OCI-M2 (cell line): Measurements from ENCODE around the gene F2R.
"Not testable (repeated sequence)": the region's sequence is repeated elsewhere in the genome, so short reads cannot be mapped to it uniquely, and the experiment has no call there.

ENCODE experiments used
- DNase-seq: peaks from one replicate; lab custom pipeline; 2025; ENCODE audit not compliant: unreplicated experiment; lab: John Stamatoyannopoulos, UW

F2R gene

DNA sequence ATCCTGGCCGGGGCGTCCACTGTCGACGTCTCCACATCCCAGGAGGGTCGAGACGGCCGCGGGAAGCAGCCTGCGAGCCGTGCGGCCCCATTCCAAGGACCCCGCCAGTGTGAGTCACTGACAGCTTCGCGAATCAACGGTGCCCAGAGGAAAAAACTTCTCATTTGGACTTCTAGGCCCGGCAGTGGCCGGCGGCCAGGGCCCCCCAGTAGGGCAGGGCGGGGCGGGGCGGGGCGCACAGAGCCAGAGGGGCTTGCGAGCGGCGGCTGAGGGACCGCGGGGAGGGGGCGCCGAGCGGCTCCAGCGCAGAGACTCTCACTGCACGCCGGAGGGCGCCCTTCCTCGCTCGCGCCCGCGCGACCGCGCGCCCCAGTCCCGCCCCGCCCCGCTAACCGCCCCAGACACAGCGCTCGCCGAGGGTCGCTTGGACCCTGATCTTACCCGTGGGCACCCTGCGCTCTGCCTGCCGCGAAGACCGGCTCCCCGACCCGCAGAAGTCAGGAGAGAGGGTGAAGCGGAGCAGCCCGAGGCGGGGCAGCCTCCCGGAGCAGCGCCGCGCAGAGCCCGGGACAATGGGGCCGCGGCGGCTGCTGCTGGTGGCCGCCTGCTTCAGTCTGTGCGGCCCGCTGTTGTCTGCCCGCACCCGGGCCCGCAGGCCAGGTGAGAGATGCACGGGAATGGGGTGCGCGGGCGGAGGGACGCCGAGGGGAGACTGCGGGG, at the start of gene F2R:
F2R (plus strand) TSS at position 391 of the 720 bp plus-strand sequence; CDS start at position 573, 182 bp downstream.
- no peak for DNase-seq

DNA sequence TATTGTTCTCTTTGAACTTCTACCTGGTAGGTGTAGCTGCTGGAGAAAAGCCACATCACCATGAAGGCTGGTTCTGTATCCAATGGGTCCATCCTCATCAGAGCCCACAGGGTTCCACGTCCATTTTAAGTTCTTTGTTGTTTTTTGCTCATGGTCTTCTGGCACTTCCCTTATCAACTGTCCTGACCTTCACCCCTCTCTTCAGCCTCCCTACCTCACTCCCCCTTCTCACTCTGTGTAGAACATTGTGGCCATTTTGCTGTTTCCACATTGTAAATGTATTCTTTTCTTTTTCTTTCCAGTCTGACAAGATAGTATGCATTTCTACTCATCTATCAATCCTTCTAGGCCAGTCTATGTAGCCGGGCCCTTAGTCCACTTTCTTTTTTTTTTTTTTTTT, 48.4 kb upstream of the F2R start:
- DNase-seq, result no peak

DNA sequence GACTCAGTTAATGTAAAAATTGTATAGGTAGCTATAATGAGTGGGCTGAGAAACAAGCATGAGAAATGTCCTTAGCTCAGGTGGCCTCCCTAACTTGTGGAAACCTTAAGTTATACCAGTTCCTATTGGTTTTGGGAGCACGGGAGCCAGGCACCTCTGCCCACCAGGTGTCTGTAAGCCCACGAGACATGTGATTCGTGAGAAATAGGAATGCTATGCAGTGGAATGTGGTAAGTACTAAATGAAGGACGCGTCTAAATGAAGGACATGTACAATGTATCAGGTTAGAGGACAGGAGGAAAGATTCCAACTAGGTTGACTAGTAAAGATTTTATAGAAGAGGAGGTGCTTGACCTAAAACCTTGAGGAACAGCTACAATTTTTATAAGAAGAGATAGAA, 46.7 kb upstream of the F2R start:
- DNase-seq, result no peak

DNA sequence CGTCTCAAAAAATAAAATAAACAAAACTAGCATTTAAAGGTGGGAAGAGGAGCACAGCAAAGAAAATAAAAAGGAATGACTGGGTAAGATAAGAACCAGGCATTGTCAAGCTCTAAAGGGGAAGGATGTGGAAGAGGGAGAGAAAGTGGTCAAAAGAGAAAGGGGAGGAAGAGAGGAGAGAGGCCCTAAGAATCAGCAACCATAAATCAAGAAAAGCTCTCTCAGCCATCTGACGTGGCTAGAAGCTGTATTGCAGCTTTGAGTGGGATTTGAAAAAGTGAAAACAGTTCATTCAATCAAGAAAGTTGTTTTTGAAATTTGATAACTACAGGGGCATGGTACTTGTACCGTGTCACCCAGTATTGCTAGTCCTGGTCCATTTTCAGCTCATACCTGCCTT, 45.4 kb upstream of the F2R start:
- DNase-seq, result no peak

DNA sequence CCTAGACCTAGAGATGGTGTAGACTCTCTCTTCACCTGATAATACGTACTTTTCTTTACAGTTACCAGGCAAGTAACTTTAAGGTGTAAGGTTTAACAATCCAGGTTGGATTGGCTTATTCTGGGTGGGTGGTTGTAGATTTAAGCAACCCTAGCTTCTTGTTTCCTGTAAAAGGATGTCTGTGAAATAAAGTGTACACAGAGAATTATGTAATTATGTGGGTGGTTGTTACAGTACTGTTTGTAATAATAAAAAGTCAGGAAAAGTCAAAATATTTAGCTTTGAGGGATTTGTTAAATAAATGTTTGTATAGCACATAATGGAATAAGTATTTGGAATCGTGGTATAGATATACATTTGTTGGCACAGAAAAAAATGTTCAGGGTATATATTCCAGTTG, 43.7 kb upstream of the F2R start:
- DNase-seq, result no peak

DNA sequence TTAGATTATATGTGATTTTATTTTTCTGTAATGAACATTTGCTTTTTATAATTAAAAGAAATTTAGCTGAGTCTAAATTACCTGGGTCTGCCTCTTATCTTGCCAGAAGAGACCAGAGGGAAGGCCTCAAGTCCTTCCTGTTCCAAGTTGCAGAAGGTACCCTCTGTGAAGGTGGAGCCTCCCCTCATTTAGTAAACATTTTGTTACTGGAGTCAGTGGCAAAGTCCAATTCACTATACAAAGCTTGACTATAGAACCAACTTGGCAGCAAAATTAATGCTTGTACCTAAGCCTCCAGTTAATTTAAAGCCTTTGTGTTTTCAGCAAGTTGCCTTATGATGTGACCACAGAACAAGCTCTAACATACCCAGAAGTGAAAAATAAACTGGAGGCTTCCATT, 42.8 kb upstream of the F2R start:
- no peak for DNase-seq

DNA sequence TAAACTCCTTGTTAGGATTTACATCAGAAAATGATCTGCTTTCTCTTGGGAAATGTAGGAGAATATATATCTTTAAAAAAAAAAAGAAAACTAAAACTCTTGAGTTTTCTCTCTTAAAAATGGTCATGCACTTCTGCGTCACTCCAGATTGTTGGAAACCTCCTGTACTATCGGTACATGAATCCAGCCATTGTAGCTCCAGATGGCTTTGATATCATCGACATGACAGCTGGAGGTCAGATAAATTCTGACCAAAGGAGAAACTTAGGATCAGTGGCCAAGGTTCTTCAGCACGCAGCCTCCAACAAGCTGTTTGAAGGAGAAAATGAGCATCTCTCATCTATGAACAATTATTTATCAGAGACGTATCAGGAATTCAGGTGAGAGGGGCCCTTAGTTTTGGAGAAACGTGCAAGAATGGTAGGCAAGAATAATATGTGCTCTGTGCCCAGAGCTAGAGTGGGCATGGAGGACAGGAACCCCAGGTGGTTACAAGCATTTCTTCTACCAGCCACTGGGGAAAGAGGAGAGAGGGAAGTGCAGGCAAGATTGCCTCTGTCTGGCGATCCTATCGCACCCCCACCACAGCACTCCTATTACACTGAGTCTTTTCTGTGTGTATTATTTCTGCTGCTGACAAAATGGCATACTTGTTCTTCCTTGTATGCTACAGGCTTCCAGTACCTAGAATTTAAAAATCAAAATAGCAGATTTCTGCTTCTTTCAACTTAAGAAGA, 41.4 kb upstream of the F2R start:
- DNase-seq, result no peak

- no peak for DNase-seq
Observed at GRCh38 chr5:76675364-76675763, 40.6 kb upstream of the F2R start.

DNA sequence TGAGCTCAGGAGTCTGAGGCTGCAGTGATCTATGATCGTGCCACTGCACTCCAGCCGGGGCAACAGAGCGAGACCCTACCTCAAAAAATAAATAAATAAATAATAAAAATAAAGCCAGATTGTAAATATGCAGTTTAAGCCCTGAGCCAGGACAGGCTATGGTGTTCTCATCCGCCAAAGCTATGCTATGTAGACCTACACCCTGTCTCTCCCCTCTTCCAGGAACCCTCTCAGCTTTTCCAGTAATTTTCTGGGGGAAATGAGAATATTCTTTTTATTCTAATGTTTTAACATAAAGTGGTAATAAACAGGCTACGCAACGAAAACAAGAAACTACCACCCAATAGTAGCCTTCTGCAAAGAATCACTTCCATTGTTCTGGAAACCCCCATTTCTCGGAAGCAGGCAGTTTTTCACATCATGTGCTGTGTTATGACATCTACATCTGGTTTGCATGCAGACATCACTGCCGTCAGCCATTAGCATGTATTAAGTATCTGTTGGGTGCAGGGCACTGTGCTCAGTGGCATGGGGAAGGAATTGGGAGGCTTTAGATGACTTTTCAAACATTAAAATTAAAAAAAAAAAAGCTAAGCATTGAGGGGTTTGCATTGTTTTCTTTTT, 38.0 kb upstream of the F2R start:
- DNase-seq, result no peak

DNA sequence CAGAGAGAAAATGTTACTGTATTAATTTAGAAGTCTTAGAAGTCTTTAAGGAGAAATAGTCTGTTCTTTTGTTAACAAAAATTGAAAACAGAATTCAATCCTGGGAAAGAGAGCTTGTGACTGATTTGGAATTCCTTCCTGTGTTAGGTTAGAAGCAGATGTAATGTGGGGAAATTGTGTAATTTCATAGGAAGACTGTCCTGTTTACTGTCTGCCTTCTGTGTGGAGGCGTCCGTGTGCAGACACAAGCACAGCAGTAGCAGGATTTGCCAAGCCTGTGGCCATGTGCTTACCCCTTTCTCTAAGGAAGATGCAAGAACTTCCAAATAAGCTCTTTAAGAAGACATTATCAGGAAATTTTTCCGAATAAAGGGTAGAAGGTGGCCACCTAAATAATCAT, 36.7 kb upstream of the F2R start:
- no peak for DNase-seq

GRCh38 chr5:76680826-76681225, 35.1 kb upstream of the F2R start:
- not testable (repeated sequence) for DNase-seq

DNA sequence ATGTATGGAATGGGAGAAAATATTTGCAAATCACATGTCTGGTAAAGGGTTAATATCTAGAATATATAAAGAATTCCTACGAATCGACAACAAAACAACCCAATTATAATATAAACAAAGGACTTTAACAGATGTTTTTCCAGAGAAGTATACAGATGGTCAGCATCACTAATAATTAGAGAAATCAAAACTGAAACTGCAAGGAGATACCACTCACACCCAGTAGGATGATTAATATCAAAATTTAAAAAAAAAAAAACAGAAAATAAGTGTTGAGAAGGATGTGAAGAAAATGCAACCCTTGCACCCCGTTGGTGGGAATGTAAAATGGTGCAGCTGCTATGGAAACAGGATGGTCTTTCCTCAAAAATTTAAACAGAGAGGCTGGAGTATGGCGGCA, 34.6 kb upstream of the F2R start:
- DNase-seq, result no peak

- no peak for DNase-seq
Observed at GRCh38 chr5:76682387-76682786, 33.5 kb upstream of the F2R start.

DNA sequence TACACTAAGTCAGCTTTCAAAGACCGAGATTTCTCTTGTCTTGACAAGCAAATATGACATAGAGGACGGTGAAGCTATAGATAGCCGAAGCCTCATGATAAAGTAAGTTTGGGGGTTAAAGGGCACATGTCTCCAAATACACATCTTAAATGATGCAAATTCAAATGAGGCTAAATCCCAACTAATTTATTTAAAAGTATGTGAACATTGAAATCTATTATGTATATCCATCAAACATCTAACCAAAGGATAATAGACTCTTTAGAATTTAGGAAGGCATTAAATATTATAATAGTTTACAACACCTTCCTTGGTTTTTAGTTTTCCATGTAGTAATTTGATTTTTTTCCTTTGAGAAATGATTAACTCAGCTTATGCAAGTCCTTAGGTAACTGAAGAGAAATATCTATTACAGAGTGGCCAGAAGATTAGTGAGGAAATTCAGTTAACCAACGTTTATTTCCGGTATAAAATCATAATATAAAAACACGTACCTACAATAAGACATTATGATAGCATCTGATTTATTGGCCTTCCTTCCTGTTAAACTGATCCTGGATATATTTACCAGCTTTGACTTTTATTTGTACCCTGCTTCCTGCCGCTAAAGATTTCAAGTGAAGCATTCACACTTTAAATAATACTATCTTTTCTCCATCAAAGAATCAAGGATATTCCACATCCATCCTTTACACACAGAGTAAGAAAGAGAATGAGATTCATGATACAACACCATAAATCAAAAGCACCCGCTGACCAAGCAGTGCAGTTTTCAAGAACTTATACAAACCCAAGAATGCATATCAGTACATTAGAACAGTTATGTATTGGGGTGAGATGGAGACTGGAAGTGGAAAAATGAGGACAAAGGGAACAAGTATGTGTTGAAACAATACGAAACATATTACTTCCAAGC, 31.9 kb upstream of the F2R start:
- DNase-seq, result no peak

- no peak for DNase-seq
Observed at GRCh38 chr5:76684756-76685519, 31.0 kb upstream of the F2R start.

DNA sequence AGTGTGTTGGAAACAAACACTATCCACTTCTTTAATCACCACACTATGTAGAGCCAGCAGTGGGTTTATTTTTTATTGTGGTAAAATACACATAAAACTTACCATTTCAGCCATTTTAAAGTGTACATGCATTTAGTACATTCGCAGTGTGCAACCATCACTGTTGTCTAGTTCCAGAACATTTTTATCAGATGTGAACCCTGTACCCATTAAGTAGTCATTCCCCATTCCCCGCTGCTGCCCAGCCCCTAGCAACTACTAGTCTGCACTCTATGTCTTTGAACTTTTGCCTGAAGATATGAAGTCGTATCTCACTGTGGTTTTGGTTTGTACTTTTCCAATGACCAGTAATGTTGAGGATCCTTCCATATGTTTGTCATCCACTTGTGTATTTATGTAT, 30.2 kb upstream of the F2R start:
- no peak for DNase-seq

- no peak for DNase-seq
Observed at GRCh38 chr5:76688212-76688611, 27.7 kb upstream of the F2R start.

DNA sequence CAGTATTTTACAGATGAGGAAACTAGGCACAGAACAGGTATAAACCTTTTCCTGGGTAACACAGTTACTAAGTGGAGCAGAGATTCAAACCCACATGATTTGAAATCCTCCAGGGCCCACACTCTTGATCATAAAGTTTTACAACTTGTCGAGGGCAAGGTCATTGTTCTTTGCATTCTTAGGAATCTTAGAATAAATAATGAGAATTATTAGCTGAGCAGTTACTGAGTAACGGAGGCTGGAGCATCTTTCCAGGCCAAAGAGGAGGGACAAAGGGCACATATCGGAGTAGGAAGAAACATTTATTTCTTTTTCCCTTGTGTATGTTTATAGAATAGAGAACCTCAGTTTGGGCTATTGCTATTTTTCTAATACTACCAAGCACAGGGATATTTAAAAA, 27.1 kb upstream of the F2R start:
- no peak for DNase-seq

DNA sequence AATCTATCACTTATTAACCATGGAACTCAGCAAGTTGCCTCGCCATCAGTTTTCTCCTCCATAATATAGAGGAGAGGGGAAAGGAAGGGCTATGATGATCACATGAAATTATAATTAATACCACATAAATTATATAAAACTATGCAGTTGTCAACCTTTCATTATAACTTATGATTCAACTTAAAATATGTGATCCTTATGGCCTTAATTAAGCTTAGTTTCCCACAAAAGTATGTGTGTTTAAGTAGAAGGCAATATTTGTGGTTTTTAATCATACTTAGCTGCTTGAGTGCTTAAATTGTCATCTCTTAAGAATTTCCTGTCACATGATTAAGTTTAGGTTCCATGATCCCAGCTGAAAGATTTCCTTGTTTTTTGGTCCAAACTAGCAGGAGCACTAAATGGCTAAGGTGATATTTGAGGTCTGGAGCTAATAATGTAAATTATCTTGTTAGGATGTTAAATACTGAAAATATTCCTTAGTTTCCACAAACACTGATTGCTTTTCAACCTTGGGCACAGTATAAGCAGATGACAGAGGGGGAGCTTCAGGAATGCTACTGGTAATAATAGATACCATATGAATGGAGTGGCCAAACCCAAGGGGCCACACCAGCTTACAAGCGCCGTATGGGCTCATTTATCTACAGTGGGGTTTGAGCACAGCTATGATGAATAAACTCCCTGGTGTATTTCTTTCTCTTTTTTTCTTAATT, 26.4 kb upstream of the F2R start:
- no peak for DNase-seq
